Amniotic stem cell (primary cell): Measurements from ENCODE around the gene LBHD1.
"Not testable (repeated sequence)": the region's sequence is repeated elsewhere in the genome, so short reads cannot be mapped to it uniquely, and the experiment has no call there.

Experiments
- DNase-seq: peaks from one replicate; lab custom pipeline; 2025; lab: John Stamatoyannopoulos, UW

The LBHD1 gene

GRCh38 chr11:62693624-62694023, 21.6 kb upstream of the LBHD1 start:
- DNase-seq = not testable (repeated sequence)

DNA sequence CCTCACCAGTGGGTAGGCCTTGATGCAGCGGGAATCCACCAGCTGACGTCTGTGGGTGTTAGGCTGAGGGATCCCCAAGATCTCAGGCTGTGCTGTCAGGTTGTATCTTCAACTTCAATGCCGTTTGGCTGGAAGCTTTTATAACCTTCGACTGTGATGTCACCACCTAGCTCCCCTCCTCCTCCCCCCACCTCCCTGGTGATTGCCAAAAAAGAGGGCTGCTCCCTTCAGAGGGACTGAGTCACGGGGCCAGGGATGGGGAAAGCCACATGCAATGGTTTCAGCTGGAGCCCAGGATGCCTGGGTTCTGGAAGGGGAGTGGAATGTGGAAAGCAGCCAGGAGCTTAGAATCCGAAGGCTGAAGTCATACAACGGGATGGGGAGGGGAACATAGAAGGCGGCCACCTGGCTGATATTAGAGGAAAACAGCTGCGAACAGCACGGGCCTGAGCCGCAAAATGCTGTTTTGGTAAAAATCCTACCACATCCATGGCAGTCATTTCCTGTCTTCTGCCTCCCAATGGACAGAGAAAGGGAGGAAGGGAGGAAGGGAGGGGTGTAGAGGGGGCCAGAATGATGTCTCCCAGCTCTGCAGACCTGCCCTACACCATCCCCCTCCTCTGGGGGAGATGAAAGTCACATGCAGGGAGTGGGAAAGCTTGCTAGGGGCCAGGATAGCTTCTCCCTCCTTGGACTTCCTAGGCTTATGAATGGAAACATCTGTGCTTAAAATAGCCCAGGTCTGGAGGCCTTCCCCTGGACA, 17.5 kb upstream of the LBHD1 start, which contains the start of gene LRRN4CL:
LRRN4CL (minus strand) TSS at position 110 of the 763 bp plus-strand sequence. CDS start 1,022 bp downstream, outside the sequence.
- peak; percentile 58 for DNase-seq

DNA sequence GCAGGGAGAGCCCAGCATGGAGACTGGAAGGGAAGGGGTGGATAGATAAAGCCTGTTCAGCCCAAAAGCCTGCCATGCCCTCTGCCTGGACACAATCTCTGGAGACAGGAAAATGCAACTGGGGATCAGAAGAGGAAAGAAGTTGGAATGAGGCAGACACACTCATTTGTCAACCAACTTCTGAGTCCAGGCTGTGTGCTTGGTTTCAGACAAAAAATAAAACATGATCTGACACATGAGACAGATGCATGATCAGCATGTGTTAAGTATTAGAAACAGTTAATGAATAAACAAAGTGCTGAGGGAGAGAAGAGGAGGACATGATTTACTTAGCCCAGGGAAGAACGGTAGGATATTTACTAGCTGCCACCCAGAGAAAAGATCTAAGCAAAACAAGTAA, 16.4 kb upstream of the LBHD1 start:
- DNase-seq = no peak

GRCh38 chr11:62687508-62688396, 15.7 kb upstream of the LBHD1 start:
- DNase-seq = no peak

DNA sequence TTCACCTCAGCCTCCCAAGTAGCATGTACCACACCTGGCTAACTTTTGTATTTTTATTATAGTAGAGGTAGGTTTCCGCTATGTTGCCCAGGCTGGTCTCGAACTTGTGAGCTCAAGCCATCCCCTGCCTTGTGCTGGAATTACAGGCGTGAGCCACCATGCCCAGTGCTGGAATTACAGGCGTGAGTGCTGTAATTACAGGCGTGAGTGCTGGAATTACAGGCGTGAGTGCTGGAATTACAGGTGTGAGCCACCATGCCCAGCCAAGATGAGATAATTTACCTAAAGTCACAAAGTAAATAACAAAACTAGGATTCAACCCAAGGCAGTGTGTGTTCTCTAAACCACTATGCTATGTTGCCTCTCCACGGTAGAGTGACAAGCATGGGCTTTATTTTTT, 10.5 kb upstream of the LBHD1 start:
- DNase-seq = no peak

- DNase-seq = peak; percentile 52
Observed at GRCh38 chr11:62680825-62681240, 8.8 kb upstream of the LBHD1 start.

DNA sequence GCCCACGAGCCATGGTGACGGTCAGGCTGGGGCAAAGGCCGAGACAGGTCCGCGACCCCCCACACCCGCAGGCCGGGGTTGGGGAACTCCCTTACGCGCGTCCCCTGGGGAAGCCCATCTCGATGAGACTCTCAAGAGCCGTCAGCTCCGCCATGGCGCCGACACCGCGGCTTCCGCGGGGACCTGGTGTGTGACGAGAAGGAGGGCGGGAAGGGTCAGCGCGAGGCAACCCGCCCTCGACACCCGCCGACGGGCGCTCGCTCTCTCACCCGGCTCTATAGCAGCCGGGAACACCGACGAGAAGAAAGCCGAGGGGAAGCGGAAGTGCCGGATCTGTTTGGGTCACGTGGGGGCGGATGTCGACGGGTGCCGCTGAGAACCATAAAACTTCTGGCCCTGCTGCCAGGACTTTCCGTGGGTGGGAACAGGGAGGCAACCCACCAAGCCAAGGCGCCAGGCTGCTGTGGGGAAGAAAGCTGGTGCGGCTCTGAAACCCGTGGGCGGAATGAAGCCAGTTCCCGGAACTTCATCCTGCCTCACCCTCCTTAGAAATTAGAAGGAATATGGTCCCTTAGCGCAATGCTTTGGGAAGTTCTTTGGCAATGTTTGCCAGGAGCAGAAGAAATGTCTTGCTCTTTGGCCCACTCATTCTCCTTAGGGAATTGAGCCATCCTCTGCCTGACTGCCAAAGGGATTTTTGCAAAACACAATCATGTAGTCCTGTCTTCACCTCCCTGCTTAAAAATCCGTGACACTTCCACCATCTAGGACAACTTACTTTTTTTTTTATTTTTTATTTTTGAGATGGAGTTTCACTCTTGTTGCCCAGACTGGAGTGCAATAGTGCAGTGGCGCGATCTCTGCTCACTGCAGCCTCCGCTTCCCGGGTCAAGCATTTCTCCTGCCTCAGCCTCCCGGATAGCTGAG, 7.0 kb upstream of the LBHD1 start, which contains the start of gene UBXN1:
UBXN1 (minus strand) TSS at position 304 of the 927 bp plus-strand sequence; CDS start at position 154, 150 bp downstream.
- peak; percentile 72 for DNase-seq

- DNase-seq = no peak
Observed at GRCh38 chr11:62678433-62678769, 6.3 kb upstream of the LBHD1 start.

DNA sequence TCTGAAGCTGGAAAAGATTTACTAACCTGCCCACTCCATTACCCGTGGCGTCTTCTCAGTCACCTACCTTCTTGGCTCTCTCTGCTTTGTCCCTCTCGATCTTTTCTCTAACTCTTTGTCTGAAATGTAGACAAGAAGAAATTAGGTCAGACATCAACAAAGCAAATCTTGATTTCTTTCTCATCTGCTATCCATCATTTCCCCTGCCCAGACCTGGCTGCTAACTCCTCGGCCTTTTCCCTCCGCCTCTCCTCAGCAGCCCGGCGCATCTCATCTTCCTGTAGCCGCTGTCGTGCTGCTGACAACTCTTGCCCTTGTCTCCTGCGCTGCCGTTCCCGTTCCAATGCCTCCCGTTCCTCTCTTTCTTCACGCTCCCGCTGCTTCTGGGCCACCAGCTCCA, 5.6 kb upstream of the LBHD1 start:
- DNase-seq = no peak

DNA sequence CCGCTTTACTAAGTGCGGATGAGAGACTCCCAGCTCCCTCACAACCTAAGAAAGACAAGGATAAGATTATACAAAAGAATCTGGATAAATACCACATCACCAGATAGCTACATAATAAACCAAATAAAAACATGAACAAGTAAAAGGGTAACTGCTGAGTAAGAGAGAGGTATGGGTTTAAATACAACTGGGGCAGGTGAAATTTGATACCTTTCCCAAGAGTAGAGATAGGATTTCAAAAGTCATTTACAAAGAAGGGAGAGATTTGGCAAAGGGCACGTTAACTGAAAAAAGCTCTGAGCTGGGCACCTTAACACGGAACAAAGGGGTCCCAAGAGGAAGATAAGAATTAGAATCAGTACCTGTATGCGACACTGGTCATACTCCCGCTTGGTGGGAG, 5.1 kb upstream of the LBHD1 start:
- DNase-seq = no peak

- DNase-seq = no peak
Observed at GRCh38 chr11:62676698-62677097, 4.6 kb upstream of the LBHD1 start.

GRCh38 chr11:62675415-62675814, 3.3 kb upstream of the LBHD1 start:
- DNase-seq = not testable (repeated sequence)

DNA sequence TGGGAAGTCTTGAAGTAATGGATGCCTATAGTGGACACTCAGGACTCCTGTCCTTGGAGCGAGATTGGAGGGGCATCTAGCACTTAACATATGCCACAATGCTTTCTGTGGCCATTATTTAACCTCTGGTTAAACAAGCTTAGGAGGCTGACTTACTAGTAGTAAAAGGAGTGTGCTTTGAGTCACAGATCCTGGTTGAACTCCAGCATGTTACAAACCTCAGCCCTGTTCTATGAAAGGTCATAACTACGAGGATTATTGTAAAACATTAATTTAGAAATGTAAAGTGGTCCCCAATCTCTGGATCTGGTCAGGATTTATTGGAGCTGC, 1.1 kb upstream of the LBHD1 start:
- DNase-seq = no peak

DNA sequence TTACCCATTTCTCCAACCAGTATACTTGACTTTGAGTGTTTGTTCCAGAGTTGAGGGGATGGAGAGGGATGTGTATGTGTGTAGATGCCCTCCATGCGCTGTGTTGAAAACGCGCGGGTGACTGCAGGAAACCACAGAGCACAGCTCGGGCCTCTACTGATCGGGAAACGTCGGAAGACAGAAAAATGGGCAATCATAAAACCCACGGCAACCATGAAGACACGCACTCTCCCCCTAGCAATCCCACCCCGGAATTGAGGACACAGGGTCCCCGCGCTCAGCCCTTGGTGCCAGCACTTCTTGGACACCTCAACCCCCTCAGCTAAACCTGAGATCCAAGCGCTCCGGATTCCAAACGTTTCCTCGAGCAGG, 845 bp downstream of the LBHD1 start:
- no peak for DNase-seq

DNA sequence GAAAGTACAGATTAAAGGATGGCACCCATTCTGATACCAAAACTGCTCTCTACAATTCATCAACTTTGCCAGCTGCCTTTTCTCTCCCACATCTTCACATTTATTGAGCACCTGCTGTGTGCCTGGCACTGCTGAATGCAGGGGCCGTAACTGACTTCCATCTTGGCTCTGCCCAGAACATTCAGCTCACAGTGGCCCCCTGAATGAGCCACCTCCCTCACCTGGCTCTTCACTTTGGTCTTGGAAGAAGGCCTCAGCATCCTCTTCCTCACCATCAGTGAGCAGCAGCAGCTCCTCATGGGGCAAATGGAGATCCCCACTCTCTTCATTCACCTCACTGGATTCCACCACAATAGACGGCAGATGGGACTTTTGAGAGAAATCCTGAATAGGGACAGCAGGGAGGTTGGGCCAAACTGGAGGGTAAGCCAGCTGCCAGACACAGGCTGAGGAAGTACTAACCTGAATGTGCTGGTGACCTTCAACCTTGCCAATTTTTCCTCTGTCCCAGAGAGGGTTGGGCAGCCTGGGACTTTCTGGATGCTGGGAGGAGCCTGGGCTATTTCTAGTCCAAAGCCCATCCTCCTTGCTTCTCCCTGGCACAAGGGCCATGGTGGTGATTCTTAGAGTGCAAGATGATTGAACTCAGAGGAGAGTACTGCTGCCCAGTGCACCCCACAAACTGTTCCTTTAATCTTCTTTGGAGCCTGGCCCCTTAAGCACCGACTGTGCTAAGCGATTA, 2.5 kb downstream of the LBHD1 start:
- no peak for DNase-seq

DNA sequence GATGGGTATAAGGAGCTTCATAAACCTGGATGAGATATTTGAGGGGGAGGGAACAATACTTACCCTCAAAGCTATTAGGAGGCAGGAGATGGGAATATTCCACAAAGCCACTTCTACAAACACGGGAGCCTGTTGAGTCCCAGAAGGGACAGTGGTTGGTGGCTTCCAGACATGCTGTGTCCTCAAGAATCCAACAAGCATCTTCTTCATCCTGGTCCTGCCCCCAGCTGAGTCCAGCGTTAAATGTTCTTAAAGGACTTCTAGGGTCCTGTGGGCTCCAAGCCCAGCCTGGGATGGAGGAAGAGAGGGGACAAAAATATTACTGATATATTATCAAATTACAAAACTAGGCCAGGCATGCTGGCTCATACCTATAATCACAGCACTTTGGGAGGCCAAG, 4.6 kb downstream of the LBHD1 start:
- no peak for DNase-seq

GRCh38 chr11:62666259-62666926, 5.7 kb downstream of the LBHD1 start:
- no peak for DNase-seq

DNA sequence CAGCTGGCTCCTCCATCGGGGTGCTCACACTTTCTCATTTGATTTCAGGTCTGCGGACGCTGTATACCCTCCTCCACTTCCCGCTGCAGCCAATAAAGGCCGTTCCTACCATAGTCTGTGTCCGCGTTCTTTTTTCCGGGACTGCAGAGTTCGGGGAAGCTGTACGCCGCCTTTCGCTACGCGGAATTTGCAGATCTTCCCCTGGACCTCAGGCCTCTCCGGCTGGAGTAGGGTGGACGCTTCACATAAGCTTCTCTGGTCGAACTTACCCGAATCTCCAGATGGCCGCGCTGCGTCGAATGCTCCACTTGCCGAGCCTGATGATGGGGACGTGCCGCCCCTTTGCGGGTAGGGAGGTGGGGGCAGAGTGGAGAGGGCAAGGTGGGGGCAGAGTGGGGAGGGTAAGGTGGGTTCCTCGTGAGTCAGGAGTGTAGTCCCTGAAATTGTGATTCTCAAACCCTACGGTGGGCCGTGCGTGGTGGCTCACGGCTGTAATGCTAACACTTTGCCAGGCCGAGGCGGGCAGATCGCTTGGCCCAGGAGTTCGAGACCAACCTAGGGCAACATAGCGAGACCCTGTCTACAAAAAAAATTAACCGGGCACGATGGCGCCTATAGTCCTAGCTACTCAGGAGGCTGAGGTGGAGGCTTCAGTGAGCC, 6.3 kb downstream of the LBHD1 start:
- no peak for DNase-seq

GRCh38 chr11:62665075-62665598, 6.9 kb downstream of the LBHD1 start, which contains the start of the genes C11orf98 and CSKMT:
TSS of gene C11orf98 (minus strand) at chr11:62665210. CDS start at chr11:62665169, 41 bp downstream.
TSS of gene CSKMT (plus strand) at chr11:62665312. CDS start at chr11:62665880, 568 bp downstream.
- peak; percentile 87 for DNase-seq
